PFSK-1 (cell line): Measurements from ENCODE around the gene HK1.

Experiments used
- FOXP2 ChIP-seq: optimal IDR thresholded peaks from 2 replicates; pipeline ENCODE3; 2011; ENCODE audit warnings: borderline replicate concordance, control low read depth, inconsistent platforms; ENCODE audit not compliant: insufficient read depth; ENCODE audit errors: extremely low read length, extremely low read depth
- POLR2AphosphoS5 ChIP-seq: IDR thresholded peaks from 2 replicates; pipeline ENCODE4 v1.6.1; 2012; ENCODE audit warnings: low read depth, mild to moderate bottlenecking, control low read depth, low read length, moderate library complexity
- REST ChIP-seq, 2 experiments: IDR thresholded peaks; 2 replicates each; pipeline versions ENCODE4 v1.6.1 to v1.8.0; 2011 to 2012; ENCODE audit warnings: low read depth in 2 of 2, low read length in 2 of 2, control low read depth in 1 of 2, inconsistent platforms in 1 of 2, mild to moderate bottlenecking in 1 of 2, moderate library complexity in 1 of 2; ENCODE audit not compliant: insufficient read depth in 1 of 2
- SIN3A ChIP-seq: IDR thresholded peaks from 2 replicates; pipeline ENCODE4 v1.6.1; 2012; ENCODE audit warnings: mild to moderate bottlenecking, low read length, moderate library complexity, borderline replicate concordance; ENCODE audit not compliant: insufficient read depth
- TAF1 ChIP-seq: IDR thresholded peaks from 2 replicates; pipeline ENCODE4 v1.6.1; 2012; ENCODE audit warnings: low read length, control low read depth, borderline replicate concordance; ENCODE audit not compliant: insufficient read depth

- TF ChIP-seq POLR2AphosphoS5 (no peak), REST (IDR thresholded peaks at IDR 0.05; ENCODE audit: insufficient read depth in 1 of 2, low read depth in 2 of 2, low read length in 2 of 2) (no peak), TAF1 (no peak), SIN3A (no peak), FOXP2 (no peak)
Observed at GRCh38 chr10:69317175-69317604, 38.9 kb downstream of the HK1 start.
